ENCODE measurements around the gene GAS7. TPM values are rescaled to one million over a fixed set of nuclear protein-coding genes. Genes with fewer than 3 reads are reported as not detected.
"Not testable (repeated sequence)": the region's sequence is repeated elsewhere in the genome, so short reads cannot be mapped to it uniquely, and the experiment has no call there.

GAS7 gene
- polyA plus RNA-seq, 2 donors = 6.4 to 7.7 TPM

DNA sequence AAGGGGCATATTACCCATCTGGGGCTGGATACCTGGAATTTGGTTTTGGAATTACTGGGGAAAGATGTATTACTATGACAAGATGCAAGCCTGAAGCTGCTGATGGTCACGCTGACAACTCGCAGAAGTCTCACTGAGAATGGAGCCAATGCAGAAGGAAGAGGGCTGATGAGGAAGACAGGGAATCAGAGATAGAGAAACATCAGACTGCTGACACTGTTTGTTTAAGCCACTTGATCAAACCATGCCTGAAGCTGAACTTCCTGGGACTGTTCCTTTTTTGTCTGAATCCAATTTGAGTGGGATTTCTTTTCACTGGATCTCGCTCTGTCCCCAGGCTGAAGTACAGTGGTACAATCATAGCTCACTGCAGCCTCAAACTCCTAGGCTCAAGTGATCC lies 133.9 kb downstream of the GAS7 start:
- Histone ChIP-seq H3K36me3 (ENCODE audit: control insufficient read depth in 2 of 2, insufficient read depth in 2 of 2, low read length in 1 of 2) (no peaks in the 10 kb centered on the region), H3K4me3 (ENCODE audit: low read depth in 1 of 2, low read length in 2 of 2) (no peak overlapping the region), H3K4me1 (ENCODE audit: control insufficient read depth in 2 of 2, insufficient read depth in 2 of 2, low read length in 1 of 2) (peaks cover 2 to 22% of the 10 kb centered on the region in 2 donors), H3K27ac (ENCODE audit: low read depth in 2 of 2, low read length in 1 of 2) (no peak overlapping the region), H3K27me3 (ENCODE audit: control insufficient read depth in 1 of 2, insufficient read depth in 2 of 2, low read length in 2 of 2) (no peaks in the 10 kb centered on the region), H3K9me3 (ENCODE audit: control insufficient read depth in 2 of 2, insufficient read depth in 1 of 2, low read depth in 1 of 2, low read length in 1 of 2) (no peaks in the 10 kb centered on the region)
- WGBS, 2 donors = 93 to 96% methylated on average over 3 of the region's 3 CpGs

DNA sequence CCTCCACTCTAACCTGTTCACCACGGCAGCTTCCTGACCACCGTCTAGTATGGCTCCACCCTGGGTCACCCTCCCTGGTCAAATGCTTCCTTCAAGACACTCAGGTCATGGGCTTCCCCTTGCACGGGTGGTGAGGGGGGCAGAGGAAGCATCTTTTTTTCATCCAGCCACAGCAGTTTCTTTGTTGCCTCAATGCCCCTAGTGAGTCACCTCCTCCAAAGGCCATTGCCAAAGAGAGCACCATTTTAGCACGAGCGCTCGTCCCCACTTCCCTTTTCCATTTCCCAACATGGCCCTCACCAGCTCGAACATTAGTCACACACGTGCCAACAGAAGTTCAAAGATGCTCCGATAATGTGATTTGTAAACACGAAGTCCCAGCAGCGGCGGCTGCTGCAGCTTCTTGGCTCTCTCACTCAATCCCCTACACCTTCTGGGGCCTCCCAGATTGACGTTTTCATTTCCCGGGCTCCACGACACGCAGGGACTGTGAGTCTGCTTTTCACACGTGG lies 134.6 kb downstream of the GAS7 start:
- Histone ChIP-seq H3K27ac (ENCODE audit: low read depth in 2 of 2, low read length in 1 of 2) (peak overlapping the region in 1 of 2 donors; percentile 5), H3K4me1 (ENCODE audit: control insufficient read depth in 2 of 2, insufficient read depth in 2 of 2, low read length in 1 of 2) (peaks cover 2 to 17% of the 10 kb centered on the region in 2 donors), H3K4me3 (ENCODE audit: low read depth in 1 of 2, low read length in 2 of 2) (no peak overlapping the region), H3K27me3 (ENCODE audit: control insufficient read depth in 1 of 2, insufficient read depth in 2 of 2, low read length in 2 of 2) (no peaks in the 10 kb centered on the region), H3K9me3 (ENCODE audit: control insufficient read depth in 2 of 2, insufficient read depth in 1 of 2, low read depth in 1 of 2, low read length in 1 of 2) (no peaks in the 10 kb centered on the region), H3K36me3 (ENCODE audit: control insufficient read depth in 2 of 2, insufficient read depth in 2 of 2, low read length in 1 of 2) (no peaks in the 10 kb centered on the region)
- WGBS, 2 donors = 56 to 59% methylated on average over 17 of the region's 17 CpGs

DNA sequence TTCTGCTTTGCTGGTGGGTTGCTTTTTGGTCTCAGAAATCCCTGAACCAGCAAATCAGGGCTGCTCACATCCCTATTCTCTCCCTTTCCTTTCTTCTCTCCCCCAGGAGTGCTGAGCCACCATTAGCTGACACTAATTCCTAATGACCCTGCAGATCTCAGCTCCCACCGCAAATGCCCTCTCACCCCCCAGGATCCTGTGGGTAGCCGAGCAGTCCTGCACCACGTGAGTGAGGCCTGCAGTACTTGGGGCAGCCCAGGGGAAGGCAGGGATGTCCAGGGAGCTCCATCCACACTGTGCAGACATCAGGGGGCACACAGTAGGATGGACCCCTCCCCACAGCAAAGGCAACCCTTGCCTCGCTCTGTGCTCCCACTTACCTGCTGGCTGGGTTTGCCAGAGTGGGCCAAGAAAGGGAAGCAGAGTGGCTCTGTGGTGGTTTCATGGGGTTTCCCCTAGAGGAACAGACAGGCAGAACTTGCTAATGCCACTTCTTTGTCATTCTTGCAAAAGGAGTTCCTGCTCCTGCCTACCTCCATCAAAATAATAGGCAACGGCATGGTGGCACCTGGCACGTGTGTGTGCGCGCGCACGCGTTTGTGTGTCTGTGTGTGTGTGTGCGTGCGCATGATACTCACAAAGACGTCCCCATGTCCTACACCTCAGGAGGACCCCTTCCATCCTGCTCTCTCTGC lies 135.6 kb downstream of the GAS7 start:
- no peaks in the 10 kb centered on the region for H3K9me3 ChIP-seq (ENCODE audit: control insufficient read depth in 2 of 2, insufficient read depth in 1 of 2, low read depth in 1 of 2, low read length in 1 of 2)
- H3K36me3 ChIP-seq (ENCODE audit: control insufficient read depth in 2 of 2, insufficient read depth in 2 of 2, low read length in 1 of 2) = no peaks in the 10 kb centered on the region
- H3K27me3 ChIP-seq (ENCODE audit: control insufficient read depth in 1 of 2, insufficient read depth in 2 of 2, low read length in 2 of 2) = no peaks in the 10 kb centered on the region
- no peak overlapping the region for H3K27ac ChIP-seq (ENCODE audit: low read depth in 2 of 2, low read length in 1 of 2)
- H3K4me1 ChIP-seq (ENCODE audit: control insufficient read depth in 2 of 2, insufficient read depth in 2 of 2, low read length in 1 of 2) = peaks cover 2 to 16% of the 10 kb centered on the region in 2 donors
- WGBS, 2 donors = 81 to 83% methylated on average over 14 of the region's 14 CpGs
- no peak overlapping the region for H3K4me3 ChIP-seq (ENCODE audit: low read depth in 1 of 2, low read length in 2 of 2)

DNA sequence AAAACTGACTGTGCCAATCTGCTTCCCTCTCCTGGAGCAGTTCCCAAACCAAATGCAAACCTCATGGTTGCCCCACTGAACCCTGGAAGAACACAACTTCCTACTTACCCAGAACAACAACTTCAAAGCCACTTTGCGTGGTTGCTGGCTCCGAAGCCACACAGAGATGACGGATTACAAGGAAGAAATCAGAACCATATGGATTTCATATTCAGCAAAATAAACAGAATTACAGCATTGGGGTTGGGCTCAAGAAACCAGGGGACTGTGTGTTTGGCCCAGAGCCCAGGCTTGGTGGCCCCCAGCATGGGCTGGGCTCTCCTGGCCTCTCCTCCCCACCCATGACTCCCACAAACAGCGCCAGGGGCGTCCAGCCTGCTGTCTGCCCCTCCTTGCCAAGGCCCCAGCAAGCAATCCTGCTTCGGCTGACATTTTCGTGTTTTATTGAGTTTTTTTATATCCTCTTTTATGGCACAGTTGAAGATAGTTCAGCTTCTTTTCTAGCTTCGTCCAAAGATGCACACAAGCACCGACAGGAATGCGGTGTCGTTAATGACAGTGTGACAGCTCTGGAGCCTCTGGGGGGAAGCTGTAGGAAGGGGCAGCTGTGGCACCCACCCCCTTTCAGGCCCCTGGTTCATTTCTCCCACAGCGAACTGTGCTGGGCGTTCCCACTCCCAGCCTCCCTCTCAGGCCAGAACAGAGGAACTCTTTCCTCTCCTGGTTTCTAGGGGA lies 137.1 kb downstream of the GAS7 start:
- Histone ChIP-seq H3K9me3 (ENCODE audit: control insufficient read depth in 2 of 2, insufficient read depth in 1 of 2, low read depth in 1 of 2, low read length in 1 of 2) (no peaks in the 10 kb centered on the region), H3K27me3 (ENCODE audit: control insufficient read depth in 1 of 2, insufficient read depth in 2 of 2, low read length in 2 of 2) (no peaks in the 10 kb centered on the region), H3K4me3 (ENCODE audit: low read depth in 1 of 2, low read length in 2 of 2) (no peak overlapping the region), H3K27ac (ENCODE audit: low read depth in 2 of 2, low read length in 1 of 2) (peak overlapping the region; percentile 40 to 48), H3K4me1 (ENCODE audit: control insufficient read depth in 2 of 2, insufficient read depth in 2 of 2, low read length in 1 of 2) (peaks cover 2 to 14% of the 10 kb centered on the region in 2 donors), H3K36me3 (ENCODE audit: control insufficient read depth in 2 of 2, insufficient read depth in 2 of 2, low read length in 1 of 2) (no peaks in the 10 kb centered on the region)
- 45 to 61% methylated on average over 13 of the region's 13 CpGs for WGBS, 2 donors

DNA sequence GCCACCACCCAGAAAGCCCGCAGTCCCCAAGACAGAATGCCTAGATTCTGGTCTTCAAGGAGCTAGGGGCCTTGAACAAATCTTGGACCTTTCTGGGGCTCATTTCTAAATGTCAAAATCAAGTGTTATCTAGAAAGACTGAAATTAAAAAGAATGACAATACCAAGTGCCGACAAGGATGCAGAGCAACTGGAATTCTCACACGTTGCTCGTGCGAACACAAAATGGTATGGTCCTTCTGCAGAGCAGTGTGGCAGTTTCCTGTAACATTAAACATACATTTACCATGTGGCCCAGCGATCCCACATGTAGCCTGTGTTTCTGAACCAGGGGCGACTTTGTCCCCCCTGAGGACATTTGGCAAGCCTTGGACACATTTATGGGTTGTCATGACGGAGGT lies 137.9 kb downstream of the GAS7 start:
- no peaks in the 10 kb centered on the region for H3K9me3 ChIP-seq (ENCODE audit: control insufficient read depth in 2 of 2, insufficient read depth in 1 of 2, low read depth in 1 of 2, low read length in 1 of 2)
- H3K27ac ChIP-seq (ENCODE audit: low read depth in 2 of 2, low read length in 1 of 2) = peak overlapping the region in 1 of 2 donors; percentile 48
- H3K4me1 ChIP-seq (ENCODE audit: control insufficient read depth in 2 of 2, insufficient read depth in 2 of 2, low read length in 1 of 2) = peaks cover 2 to 14% of the 10 kb centered on the region in 2 donors
- no peaks in the 10 kb centered on the region for H3K27me3 ChIP-seq (ENCODE audit: control insufficient read depth in 1 of 2, insufficient read depth in 2 of 2, low read length in 2 of 2)
- WGBS, 2 donors = 88 to 90% methylated on average over 8 of the region's 8 CpGs
- H3K36me3 ChIP-seq (ENCODE audit: control insufficient read depth in 2 of 2, insufficient read depth in 2 of 2, low read length in 1 of 2) = no peaks in the 10 kb centered on the region
- no peak overlapping the region for H3K4me3 ChIP-seq (ENCODE audit: low read depth in 1 of 2, low read length in 2 of 2)

DNA sequence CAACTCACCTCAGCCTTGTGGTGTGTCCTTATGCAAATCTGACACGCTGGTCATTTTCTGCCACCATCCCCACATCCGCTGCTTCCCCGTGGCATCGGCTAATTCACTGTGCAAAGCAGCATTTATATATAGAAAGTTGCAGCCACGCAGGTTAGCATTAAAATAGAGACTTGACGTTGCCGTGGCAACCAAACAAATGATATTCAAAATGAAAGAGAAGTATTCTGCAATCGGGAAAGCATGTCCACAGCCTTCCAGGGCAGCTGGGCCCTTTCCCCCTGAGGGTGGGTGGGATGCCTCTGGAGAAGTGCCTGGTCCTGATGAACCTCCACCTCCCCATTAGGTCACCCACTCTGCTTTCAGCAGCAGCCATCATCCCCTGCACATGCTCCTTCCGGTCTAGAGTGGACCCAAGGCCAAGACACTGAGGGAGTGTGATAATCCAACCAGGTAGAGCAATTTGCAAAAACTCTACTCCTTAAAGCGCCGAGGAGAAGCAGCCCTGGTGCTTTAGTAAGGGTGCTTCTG lies 138.7 kb downstream of the GAS7 start:
- H3K4me1 ChIP-seq (ENCODE audit: control insufficient read depth in 2 of 2, insufficient read depth in 2 of 2, low read length in 1 of 2) = peaks cover 2 to 14% of the 10 kb centered on the region in 2 donors
- H3K4me3 ChIP-seq (ENCODE audit: low read depth in 1 of 2, low read length in 2 of 2) = no peak overlapping the region
- no peaks in the 10 kb centered on the region for H3K9me3 ChIP-seq (ENCODE audit: control insufficient read depth in 2 of 2, insufficient read depth in 1 of 2, low read depth in 1 of 2, low read length in 1 of 2)
- no peaks in the 10 kb centered on the region for H3K27me3 ChIP-seq (ENCODE audit: control insufficient read depth in 1 of 2, insufficient read depth in 2 of 2, low read length in 2 of 2)
- no peak overlapping the region for H3K27ac ChIP-seq (ENCODE audit: low read depth in 2 of 2, low read length in 1 of 2)
- WGBS, 2 donors = 36 to 49% methylated on average over 11 of the region's 11 CpGs
- H3K36me3 ChIP-seq (ENCODE audit: control insufficient read depth in 2 of 2, insufficient read depth in 2 of 2, low read length in 1 of 2) = no peaks in the 10 kb centered on the region

DNA sequence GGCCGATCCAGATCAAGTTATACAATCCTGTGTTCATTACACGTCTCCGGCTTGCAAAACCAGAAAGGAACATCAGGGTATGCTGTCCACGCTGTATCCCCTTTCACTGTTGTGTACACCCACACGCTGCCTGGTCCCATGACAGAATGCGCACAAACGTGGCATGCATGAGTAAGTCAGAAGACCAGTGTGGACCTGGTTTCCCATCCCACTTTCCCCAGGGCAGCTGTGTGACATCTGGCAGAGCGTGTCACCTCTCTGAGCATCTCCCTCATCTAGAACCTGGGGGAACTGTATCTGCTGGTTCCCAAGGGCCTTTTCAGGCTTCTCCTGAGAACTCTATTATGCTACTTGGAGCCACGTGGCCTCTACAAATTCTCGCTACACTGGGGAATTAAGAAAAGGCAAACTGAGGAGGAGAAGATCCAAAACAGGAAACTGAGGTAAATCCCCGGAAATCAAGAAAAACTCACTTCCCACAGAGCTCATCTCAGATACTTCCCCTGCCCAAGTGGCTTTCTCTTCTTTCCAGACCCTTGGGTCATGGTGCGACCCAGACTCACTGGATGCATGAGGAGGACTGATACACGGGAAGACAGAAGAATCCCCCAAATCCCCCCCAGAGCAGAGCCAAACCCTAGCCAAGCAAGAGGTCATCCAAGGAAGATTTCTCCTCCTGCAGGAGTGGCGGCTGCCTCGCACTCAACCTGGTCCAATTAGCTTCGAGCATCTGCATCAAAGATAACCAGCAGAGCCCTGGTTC lies 139.3 kb downstream of the GAS7 start:
- H3K27ac ChIP-seq (ENCODE audit: low read depth in 2 of 2, low read length in 1 of 2) = no peak overlapping the region
- no peaks in the 10 kb centered on the region for H3K27me3 ChIP-seq (ENCODE audit: control insufficient read depth in 1 of 2, insufficient read depth in 2 of 2, low read length in 2 of 2)
- no peaks in the 10 kb centered on the region for H3K9me3 ChIP-seq (ENCODE audit: control insufficient read depth in 2 of 2, insufficient read depth in 1 of 2, low read depth in 1 of 2, low read length in 1 of 2)
- H3K36me3 ChIP-seq (ENCODE audit: control insufficient read depth in 2 of 2, insufficient read depth in 2 of 2, low read length in 1 of 2) = no peaks in the 10 kb centered on the region
- H3K4me1 ChIP-seq (ENCODE audit: control insufficient read depth in 2 of 2, insufficient read depth in 2 of 2, low read length in 1 of 2) = peaks cover 2 to 14% of the 10 kb centered on the region in 2 donors
- WGBS, 2 donors = 81 to 84% methylated on average over 16 of the region's 16 CpGs
- H3K4me3 ChIP-seq (ENCODE audit: low read depth in 1 of 2, low read length in 2 of 2) = no peak overlapping the region

DNA sequence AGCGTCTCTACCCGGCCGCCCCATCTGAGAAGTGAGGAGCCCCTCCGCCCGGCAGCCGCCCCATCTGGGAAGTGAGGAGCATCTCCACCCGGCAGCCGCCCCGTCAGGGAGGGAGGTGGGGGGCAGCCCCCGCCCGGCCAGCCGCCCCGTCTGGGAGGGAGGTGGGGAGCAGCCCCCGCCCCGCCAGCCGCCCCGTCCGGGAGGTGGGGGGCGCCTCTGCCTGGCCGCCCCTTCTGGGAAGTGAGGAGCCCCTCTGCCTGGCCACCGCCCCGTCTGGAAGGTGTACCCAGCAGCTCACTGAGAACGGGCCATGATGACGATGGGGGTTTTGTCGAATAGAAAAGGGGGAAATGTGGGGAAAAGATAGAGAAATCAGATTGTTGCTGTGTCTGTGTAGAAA lies 140.9 kb downstream of the GAS7 start:
- H3K4me3 ChIP-seq (ENCODE audit: low read depth in 1 of 2, low read length in 2 of 2); H3K27me3 ChIP-seq (ENCODE audit: control insufficient read depth in 1 of 2, insufficient read depth in 2 of 2, low read length in 2 of 2); H3K27ac ChIP-seq (ENCODE audit: low read depth in 2 of 2, low read length in 1 of 2); H3K9me3 ChIP-seq (ENCODE audit: control insufficient read depth in 2 of 2, insufficient read depth in 1 of 2, low read depth in 1 of 2, low read length in 1 of 2); H3K36me3 ChIP-seq (ENCODE audit: control insufficient read depth in 2 of 2, insufficient read depth in 2 of 2, low read length in 1 of 2); H3K4me1 ChIP-seq (ENCODE audit: control insufficient read depth in 2 of 2, insufficient read depth in 2 of 2, low read length in 1 of 2): not testable (repeated sequence)
- 93 to 94% methylated on average over 14 to 25 of the region's 25 CpGs for WGBS, 2 donors

DNA sequence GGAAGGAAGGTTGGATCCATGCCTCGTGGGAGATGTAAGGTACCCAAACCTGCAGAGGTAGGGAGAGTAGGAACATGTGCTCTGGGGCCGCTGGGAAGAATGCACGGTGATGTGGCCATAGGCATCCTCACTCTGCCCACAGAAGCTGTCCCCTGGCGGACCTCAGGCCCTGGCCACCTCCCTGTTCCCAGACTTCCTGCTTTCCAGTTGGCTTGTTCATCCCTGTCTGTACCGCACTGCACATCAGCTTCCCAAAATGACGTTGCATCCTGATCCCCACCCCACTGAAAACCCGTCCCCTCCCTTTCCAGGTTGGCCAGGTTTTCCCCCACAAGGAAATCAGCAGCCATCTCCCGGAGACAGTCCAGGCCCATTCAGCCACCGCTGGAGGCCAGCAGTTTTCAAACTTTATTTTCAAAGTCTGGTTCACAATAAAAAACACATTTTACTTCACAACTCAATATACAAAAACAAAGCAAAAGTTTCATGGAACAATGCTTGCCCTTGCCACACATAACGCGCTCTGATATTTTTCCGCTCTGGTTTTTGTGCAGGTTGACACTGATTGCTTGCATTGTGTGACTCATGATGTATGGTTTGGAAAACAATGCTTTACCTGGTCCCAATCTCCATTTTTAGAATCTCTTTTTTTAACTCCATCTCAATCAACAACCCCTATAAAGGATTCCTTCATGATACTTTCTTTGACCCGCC lies 143.0 kb downstream of the GAS7 start:
- H3K36me3 ChIP-seq (ENCODE audit: control insufficient read depth in 2 of 2, insufficient read depth in 2 of 2, low read length in 1 of 2) = no peaks in the 10 kb centered on the region
- no peaks in the 10 kb centered on the region for H3K27me3 ChIP-seq (ENCODE audit: control insufficient read depth in 1 of 2, insufficient read depth in 2 of 2, low read length in 2 of 2)
- H3K27ac ChIP-seq (ENCODE audit: low read depth in 2 of 2, low read length in 1 of 2) = no peak overlapping the region
- 78 to 80% methylated on average over 13 of the region's 13 CpGs for WGBS, 2 donors
- H3K9me3 ChIP-seq (ENCODE audit: control insufficient read depth in 2 of 2, insufficient read depth in 1 of 2, low read depth in 1 of 2, low read length in 1 of 2) = no peaks in the 10 kb centered on the region
- H3K4me1 ChIP-seq (ENCODE audit: control insufficient read depth in 2 of 2, insufficient read depth in 2 of 2, low read length in 1 of 2) = peaks cover 0 to 5% of the 10 kb centered on the region in 2 donors
- no peak overlapping the region for H3K4me3 ChIP-seq (ENCODE audit: low read depth in 1 of 2, low read length in 2 of 2)

Data from esophagus (tissue), 2 donors.